Middle frontal gyrus (tissue), 1 donor: ENCODE measurements around the gene TXNRD2.

Experiments
- DNase-seq: peaks from one replicate; pipeline ENCODE4 v3.0.0-alpha.2; 2015; ENCODE audit warnings: low spot score; ENCODE audit errors: extremely low spot score

The TXNRD2 gene

GRCh38 chr22:19828035-19828401, 113.6 kb downstream of the TXNRD2 start:
- no peak for DNase-seq

- no peak for DNase-seq
Measured at GRCh38 chr22:19827341-19828034, 114.1 kb downstream of the TXNRD2 start.

GRCh38 chr22:19826619-19826950, 115.0 kb downstream of the TXNRD2 start:
- DNase-seq: no peak

GRCh38 chr22:19825904-19826618, 115.6 kb downstream of the TXNRD2 start:
- no peak for DNase-seq
